HG03025 (cell line): ENCODE data around the gene FBXL3.

Experiments used
- ATAC-seq: cut with Tn5 transposase; IDR thresholded peaks from one replicate; pipeline ENCODE4 v1.9.1; 2021; ENCODE audit warnings: mild to moderate bottlenecking, moderate library complexity; ENCODE audit not compliant: unreplicated experiment, low FRiP score

Gene FBXL3, protein sequence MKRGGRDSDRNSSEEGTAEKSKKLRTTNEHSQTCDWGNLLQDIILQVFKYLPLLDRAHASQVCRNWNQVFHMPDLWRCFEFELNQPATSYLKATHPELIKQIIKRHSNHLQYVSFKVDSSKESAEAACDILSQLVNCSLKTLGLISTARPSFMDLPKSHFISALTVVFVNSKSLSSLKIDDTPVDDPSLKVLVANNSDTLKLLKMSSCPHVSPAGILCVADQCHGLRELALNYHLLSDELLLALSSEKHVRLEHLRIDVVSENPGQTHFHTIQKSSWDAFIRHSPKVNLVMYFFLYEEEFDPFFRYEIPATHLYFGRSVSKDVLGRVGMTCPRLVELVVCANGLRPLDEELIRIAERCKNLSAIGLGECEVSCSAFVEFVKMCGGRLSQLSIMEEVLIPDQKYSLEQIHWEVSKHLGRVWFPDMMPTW

DNA sequence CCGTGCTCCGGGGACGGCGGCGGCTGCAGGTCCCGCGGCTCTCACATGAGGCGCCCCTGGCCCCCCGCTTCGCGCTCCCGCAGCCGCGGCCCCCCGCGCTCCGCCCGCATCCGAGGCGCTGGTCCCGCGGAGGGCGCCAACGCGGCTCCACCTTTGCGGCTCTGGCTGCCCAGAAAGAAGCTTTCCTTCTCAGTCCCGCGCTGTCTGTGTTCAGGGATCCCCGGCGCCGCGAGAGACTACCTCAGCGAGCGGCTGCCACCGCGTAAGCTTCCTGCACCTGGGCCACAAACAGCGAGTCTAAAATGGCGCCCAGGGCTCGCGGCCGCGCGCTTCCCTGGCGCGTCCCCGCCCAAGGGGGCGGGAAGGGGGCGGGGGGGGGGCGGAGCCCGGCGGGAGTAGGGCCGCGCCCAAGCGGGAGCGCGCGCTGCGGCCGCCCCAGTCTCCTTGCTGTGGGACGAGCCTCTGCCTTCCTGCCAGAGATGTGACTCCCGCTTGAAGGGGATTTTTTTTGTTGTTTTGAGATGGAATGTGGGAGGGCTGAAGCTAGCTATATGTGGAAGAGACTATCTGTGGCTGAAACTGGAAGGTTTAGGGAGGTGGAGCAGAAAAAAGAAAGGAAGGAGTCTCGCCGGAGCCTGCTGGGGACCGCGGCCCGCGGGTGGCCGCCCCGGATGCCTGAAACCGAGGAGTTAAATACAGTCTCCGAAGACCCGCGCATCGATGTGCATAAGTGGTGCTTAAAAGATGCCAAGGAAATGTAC is at the start of gene FBXL3:
TSS of gene FBXL3 (minus strand) at position 299 of the 761 bp plus-strand sequence. CDS start 5,299 bp downstream, outside the sequence.
- ATAC-seq: peak; percentile 44

DNA sequence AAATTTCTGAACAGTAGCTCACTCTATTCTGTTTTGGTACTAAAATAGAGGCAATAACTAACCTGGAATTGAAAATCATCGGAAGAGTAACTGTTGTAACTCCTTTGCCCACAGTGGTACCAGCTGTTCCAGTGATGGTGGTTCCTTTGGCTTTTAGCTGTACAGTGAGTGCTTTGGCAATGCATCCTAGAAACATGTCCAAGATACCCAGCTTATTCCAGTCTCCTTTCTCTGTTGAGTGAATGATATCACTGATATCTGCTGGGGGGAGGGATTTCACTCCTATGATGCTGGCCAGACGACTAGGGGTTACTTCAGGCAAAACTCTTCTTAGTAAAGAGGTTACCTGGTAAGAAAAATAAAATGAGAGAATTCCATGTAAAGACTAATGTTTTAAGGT is 40.6 kb upstream of the FBXL3 start:
- no peak for ATAC-seq

- no peak for ATAC-seq
These were observed 38.6 kb upstream of the FBXL3 start for GRCh38 chr13:77065461-77066147.

DNA sequence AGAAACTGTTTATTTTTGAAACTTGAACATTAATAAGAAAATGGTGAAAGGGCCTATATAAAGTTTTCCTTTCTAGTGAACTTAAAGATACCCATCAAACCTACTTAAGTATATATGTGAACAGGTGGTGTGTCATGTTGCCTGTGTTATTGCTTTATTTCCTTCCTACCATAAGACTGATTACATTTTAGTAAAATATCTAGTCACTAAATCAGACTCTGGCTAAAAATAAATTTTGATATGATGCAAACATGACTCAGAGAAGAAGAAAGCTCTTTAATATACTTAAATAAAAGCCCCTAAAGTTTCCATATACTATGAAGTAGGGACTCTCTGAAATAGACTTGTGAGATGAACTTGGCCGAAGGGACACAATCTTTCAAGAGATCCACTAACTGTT is 35.1 kb upstream of the FBXL3 start:
- ATAC-seq: no peak

- no peak for ATAC-seq
These were observed 34.4 kb upstream of the FBXL3 start for GRCh38 chr13:77061362-77061761.

GRCh38 chr13:77056886-77057285 is 29.9 kb upstream of the FBXL3 start:
- ATAC-seq: no peak

- no peak for ATAC-seq
These were observed 29.4 kb upstream of the FBXL3 start for GRCh38 chr13:77056382-77056781.

GRCh38 chr13:77055158-77055557 is 28.2 kb upstream of the FBXL3 start:
- no peak for ATAC-seq

DNA sequence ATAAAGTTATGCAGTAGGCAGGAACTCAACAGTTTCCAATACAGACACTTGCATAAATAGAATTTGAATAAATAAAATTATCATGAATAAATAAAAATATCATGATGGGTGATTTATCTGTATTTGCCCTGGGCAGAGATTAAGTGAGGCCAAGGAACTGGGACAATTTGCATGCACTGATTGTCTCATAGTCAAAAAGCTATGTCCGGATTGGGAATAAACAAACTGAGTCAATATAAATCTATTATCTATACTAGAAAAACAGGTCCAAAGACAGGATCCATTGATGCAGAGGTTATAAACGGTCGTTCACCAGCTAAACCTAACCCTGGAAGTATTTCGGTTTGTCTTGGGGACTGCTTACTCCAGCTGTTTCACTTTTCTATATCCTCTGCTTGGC is 26.2 kb upstream of the FBXL3 start:
- no peak for ATAC-seq

GRCh38 chr13:77048681-77049080 is 21.7 kb upstream of the FBXL3 start:
- ATAC-seq: no peak

DNA sequence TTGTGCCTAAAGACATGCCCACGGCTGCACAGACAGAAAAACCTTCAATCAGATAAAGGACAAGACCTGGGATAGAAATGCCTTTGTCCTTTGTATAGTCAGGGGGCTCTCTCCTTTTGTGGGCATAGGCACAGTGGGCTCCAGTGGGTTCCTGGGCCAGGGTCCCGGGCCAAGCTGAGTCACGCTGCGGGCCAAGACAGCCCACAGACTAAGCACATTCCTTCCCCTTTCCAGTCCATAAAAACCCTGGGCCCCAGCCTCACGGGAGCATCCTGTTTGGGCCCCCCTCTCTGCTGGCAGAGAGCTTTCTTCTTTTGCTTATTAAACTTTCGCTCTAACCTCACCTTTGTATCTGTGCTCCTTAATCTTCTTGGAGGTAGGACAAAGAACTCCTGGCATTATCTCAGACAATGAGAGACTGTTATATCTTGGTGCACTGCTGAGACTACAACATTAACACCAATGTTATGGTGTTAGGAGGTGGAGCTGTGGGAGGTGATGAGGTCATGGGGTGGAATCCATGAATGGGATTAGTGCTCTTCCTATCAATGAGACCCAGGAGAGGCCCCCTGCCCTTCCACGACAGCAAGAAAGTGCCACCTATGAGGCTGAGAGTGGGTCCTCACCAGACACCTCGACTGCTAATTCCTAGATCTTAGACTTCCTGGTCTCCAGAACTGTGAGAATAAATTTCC is 20.8 kb upstream of the FBXL3 start:
- no peak for ATAC-seq

GRCh38 chr13:77042566-77043177 is 15.7 kb upstream of the FBXL3 start:
- no peak for ATAC-seq

DNA sequence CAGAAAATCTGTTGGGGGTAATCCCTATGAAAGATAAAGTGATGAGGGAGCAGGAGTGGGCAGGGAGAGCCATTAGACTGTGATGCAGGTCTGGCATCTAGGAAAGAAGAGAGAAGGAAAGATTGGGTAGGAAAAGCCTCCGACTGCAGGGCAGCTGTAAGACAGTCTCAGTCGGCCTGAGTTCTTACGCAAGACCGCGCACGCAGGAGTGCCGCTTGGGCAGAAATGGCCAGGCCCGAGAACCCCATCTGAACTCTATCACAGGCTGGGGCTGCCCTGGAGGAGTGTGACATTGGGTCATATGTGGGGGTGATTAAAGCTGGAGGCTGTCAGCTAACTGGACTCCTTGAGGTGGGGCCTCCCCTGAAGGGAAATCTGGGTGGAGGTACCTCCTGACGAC is 13.9 kb upstream of the FBXL3 start:
- no peak for ATAC-seq

DNA sequence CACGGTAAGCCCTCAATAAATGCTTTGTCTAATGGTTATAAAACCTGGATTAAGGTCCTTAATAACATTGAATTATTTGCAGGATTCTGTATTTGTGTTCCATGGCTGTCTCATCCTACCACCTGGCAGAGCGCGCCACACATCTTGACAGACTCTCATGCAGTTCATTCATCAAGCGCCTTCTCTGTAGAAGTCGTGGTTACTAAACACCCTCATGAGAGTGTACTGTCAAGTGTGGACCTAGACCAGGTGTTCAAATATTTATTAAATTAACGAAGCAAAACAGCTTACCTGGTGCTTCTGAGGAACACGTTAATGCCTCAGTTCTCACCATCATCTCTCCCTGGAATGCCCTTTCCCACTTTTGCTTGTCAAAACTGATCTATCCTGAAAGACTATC is 13.1 kb upstream of the FBXL3 start:
- ATAC-seq: no peak

- ATAC-seq: no peak
These were observed 12.0 kb upstream of the FBXL3 start for GRCh38 chr13:77038907-77039480.

DNA sequence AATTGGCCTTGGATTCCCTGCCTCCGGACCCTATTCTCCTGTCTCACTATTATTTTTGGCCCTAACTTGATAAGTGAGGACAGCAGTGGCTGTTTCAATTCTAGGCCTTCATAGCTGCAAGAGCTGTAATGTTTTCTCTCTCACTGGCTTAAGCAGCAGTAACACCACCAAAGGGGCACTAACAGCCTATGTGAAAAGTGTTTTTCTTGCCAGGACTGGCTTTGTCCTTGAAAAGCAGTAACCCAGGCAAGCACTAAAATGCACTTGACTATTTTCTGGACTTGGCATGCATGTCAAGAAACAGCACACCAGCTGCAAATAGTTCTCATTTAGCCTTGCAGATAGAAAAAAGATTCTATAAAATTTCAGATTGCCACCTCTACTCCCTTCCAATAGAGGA is 9.3 kb upstream of the FBXL3 start:
- no peak for ATAC-seq

GRCh38 chr13:77034881-77035280 is 7.9 kb upstream of the FBXL3 start:
- no peak for ATAC-seq

GRCh38 chr13:77033717-77034302 is 6.9 kb upstream of the FBXL3 start:
- ATAC-seq: no peak

DNA sequence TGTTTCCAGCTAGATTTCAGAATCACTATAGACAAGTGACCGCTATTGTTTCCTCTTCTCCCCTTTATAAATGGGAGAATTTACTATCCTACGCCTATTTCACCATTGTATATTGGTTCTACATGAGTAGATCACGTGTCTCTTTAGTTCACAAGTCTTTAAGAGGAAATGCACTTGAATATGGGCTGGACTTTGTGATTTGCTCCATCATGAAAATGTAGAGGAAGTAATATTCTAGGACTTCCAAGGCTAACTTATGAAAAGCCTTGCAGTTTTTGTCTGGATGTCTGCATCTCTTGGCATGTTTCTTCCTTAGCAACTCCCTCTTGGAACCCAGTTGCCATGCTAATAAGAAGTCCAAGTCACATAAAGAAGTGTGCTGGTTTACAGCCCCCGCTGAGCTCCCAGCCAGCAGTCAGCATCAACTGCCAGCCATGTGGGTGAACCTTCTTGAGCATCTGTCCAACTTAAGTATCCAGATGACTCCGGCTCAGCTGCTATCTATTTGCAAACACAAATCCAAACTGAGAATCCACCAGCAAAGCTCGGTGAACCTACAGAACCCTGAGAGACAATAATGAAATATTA is 4.8 kb upstream of the FBXL3 start:
- ATAC-seq: no peak
